Parathyroid adenoma (tissue), 2 donors: ENCODE data around the gene KLHDC7B.

Experiments used
- H2AFZ ChIP-seq: fragments of 300-600 bp; sonication (generic); one replicate; pipeline ENCODE4 v1.7.0; 2017; ENCODE audit warnings: antibody characterized with exemption, mild to moderate bottlenecking
- H3K27ac ChIP-seq: fragments of 300-600 bp; sonication (generic); one replicate; pipeline ENCODE4 v1.7.0; 2017
- H3K27me3 ChIP-seq: fragments of 300-600 bp; sonication (generic); one replicate; pipeline ENCODE4 v1.7.0; 2017; ENCODE audit warnings: low read length; ENCODE audit not compliant: control insufficient read depth, insufficient read depth
- H3K36me3 ChIP-seq: fragments of 300-600 bp; sonication (generic); one replicate; pipeline ENCODE4 v1.7.0; 2017; ENCODE audit warnings: low read length; ENCODE audit not compliant: control insufficient read depth, insufficient read depth
- H3K4me1 ChIP-seq: fragments of 300-600 bp; sonication (generic); one replicate; pipeline ENCODE4 v1.7.0; 2017; ENCODE audit warnings: control low read depth
- H3K4me2 ChIP-seq: fragments of 300-600 bp; sonication (generic); one replicate; pipeline ENCODE4 v1.7.0; 2017; ENCODE audit warnings: low read length
- H3K4me3 ChIP-seq: fragments of 300-600 bp; sonication (generic); one replicate; pipeline ENCODE4 v1.7.0; 2017; ENCODE audit warnings: low read depth, low read length
- H3K79me2 ChIP-seq: fragments of 300-600 bp; sonication (generic); one replicate; pipeline ENCODE4 v1.7.0; 2017; ENCODE audit warnings: control low read depth
- H3K9ac ChIP-seq: fragments of 300-600 bp; sonication (generic); one replicate; pipeline ENCODE4 v1.7.0; 2017; ENCODE audit warnings: mild to moderate bottlenecking
- H3K9me3 ChIP-seq: fragments of 300-600 bp; sonication (generic); one replicate; pipeline ENCODE4 v1.7.0; 2017; ENCODE audit warnings: low read length; ENCODE audit not compliant: control insufficient read depth
- TF ChIP-seq, protein P1 (sequence below): fragments of 300-600 bp; sonication (generic); IDR thresholded peaks from one replicate; pipeline ENCODE4 v1.7.0; 2017; ENCODE audit warnings: antibody characterized with exemption, mild to moderate bottlenecking
- donor health status: primary hyperparathyroidism.

KLHDC7B gene

DNA sequence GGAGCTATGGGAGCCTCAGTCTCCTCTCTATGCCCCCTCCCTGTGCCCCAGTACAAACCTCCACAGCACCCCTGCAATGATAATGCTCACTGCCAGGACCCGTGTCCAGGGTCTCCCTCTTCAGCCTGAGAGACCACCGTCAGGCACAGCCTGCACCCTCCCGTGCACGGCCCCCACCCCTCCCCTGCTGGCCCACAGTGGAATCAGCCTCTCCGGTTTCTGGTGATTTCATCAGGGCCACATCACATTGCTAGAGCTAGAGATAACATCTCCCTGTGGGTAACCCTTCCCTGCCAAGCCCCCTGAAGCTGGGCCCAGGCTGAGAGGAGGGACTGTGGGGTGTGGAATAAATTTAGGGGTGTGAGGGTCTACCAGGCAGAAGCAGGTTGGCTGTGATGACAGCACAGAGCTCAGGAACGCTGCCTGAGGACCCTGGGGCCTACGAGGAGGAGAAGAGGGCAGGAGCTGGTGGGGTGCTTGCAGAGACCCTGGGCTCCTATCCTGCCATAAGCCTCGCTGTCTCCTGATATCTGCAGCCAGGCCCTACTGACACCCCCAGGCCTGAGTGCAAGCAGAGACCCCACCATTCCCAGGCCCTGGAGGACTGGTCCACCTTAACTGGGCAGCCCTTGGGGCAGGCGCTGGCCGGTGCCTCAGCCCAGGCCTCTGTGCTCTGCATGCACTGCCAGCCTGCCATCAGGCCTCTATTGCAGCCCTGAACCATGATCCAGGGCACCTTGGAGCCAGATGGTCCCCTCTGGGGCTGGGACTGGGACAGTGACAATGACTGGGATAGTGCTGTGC is at the start of gene KLHDC7B:
Gene KLHDC7B (plus strand): TSS at position 378 of the 804 bp plus-strand sequence. CDS start 345 bp downstream, at position 723.
- Histone ChIP-seq H3K4me1 (peaks cover 7% of the 10 kb centered on the region), H3K79me2 (no peaks in the 10 kb centered on the region), H2AFZ (peak within 1 kb of the TSS; percentile 70), H3K27me3 (no peaks in the 10 kb centered on the region), H3K4me3 (peak within 1 kb of the TSS; percentile 19), H3K4me2 (peak within 1 kb of the TSS; percentile 56), H3K9me3 (no peaks in the 10 kb centered on the region), H3K9ac (no peak within 1 kb of the TSS), H3K27ac (peak within 1 kb of the TSS; percentile 86), H3K36me3 (no peaks in the 10 kb centered on the region)
- TF ChIP-seq, protein P1, sequence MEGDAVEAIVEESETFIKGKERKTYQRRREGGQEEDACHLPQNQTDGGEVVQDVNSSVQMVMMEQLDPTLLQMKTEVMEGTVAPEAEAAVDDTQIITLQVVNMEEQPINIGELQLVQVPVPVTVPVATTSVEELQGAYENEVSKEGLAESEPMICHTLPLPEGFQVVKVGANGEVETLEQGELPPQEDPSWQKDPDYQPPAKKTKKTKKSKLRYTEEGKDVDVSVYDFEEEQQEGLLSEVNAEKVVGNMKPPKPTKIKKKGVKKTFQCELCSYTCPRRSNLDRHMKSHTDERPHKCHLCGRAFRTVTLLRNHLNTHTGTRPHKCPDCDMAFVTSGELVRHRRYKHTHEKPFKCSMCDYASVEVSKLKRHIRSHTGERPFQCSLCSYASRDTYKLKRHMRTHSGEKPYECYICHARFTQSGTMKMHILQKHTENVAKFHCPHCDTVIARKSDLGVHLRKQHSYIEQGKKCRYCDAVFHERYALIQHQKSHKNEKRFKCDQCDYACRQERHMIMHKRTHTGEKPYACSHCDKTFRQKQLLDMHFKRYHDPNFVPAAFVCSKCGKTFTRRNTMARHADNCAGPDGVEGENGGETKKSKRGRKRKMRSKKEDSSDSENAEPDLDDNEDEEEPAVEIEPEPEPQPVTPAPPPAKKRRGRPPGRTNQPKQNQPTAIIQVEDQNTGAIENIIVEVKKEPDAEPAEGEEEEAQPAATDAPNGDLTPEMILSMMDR = peak; percentile 12

DNA sequence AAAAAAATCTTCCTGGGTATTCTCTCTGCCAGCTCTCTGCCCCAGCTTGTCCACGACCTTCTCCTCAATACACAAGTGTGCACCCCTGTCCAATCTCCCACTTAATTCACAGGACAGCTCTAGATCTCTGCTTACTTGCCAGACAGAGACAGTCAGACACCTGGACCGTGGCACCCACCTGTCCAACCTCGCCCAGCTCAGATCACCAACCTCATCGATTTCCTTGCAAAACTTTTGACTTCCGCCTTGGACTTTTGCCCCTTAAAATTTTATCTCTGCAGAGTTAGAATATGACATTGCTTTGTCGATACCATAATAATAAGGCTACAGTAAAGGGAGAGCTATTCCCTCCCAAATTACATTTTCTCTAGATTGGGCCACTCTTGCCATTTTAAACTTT is 48.6 kb upstream of the KLHDC7B start:
- no peaks in the 10 kb centered on the region for H3K9me3 ChIP-seq
- no peak overlapping the region for H3K9ac ChIP-seq
- TF ChIP-seq, protein P1 = no peak

DNA sequence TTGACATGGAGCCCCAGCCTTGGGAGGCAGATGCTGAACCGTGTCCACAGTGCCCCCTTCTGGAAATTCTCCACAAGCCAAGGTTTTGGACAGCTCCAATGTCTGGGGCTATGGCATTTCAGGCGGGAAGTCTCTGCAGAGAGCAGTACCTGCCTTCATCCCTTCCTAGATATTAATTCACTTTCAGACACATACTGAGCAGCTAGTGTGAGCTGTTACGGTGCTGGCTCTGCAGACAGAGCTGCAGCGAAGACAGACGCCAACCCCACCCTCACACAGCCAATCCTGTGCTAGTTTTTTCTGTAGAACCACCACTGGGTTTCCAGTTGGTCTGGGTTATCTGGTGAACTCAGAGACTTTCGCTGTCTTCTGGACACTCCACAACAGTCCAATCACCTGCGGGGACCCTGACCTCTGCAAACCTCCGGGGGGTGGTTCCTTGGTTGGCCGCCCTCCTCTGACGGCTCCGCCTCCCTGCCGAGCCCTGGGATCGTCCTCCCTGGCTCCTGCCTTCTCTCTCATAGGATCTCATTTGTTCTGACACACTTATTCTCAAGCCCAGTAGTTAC is 47.3 kb upstream of the KLHDC7B start:
- Histone ChIP-seq H3K9ac (no peak overlapping the region), H3K4me2 (no peak overlapping the region), H3K9me3 (no peaks in the 10 kb centered on the region), H2AFZ (peak overlapping the region; percentile 66), H3K79me2 (no peaks in the 10 kb centered on the region), H3K27me3 (no peaks in the 10 kb centered on the region), H3K4me1 (no peaks in the 10 kb centered on the region), H3K27ac (no peak overlapping the region), H3K36me3 (no peaks in the 10 kb centered on the region), H3K4me3 (no peak overlapping the region)
- TF ChIP-seq, protein P1 = no peak

More for the DNA sequence above, 48.6 kb upstream of the KLHDC7B start:
- no peaks in the 10 kb centered on the region for H3K4me1 ChIP-seq
- no peaks in the 10 kb centered on the region for H3K79me2 ChIP-seq
- no peak overlapping the region for H2AFZ ChIP-seq
- no peaks in the 10 kb centered on the region for H3K27me3 ChIP-seq
- H3K4me3 ChIP-seq = no peak overlapping the region
- H3K36me3 ChIP-seq = no peaks in the 10 kb centered on the region
- H3K27ac ChIP-seq = no peak overlapping the region
- H3K4me2 ChIP-seq = no peak overlapping the region

DNA sequence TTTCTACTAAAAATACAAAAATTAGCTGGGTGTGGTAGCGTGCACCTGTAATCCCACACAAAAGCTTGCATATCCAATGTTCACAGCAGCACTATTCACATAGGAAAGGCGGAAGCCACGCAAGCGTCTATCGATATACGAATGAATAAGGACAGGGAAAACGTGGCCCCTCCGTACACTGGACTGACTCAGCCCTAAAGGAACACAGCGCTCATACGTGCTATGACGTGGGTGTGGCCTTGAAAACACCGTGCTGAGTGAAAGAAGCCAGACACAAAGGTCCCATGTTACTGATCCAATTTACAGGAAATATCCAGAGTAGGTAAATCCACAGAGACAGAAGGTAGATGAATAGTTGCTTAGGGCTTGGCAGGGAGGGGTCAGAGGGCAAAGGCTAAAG is 45.2 kb upstream of the KLHDC7B start:
- Histone ChIP-seq H3K27me3 (no peaks in the 10 kb centered on the region), H3K36me3 (no peaks in the 10 kb centered on the region)

More for the DNA sequence above, 45.2 kb upstream of the KLHDC7B start:
- Histone ChIP-seq H3K4me2 (no peak overlapping the region), H3K4me1 (no peaks in the 10 kb centered on the region), H3K4me3 (no peak overlapping the region), H3K27ac (no peak overlapping the region), H3K9me3 (no peaks in the 10 kb centered on the region), H2AFZ (no peak overlapping the region), H3K79me2 (no peaks in the 10 kb centered on the region), H3K9ac (no peak overlapping the region)
- TF ChIP-seq, protein P1 = no peak
